ENCODE data around the gene RNGTT.
"Not testable (repeated sequence)": the region's sequence is repeated elsewhere in the genome, so short reads cannot be mapped to it uniquely, and the experiment has no call there.

RNGTT gene

DNA sequence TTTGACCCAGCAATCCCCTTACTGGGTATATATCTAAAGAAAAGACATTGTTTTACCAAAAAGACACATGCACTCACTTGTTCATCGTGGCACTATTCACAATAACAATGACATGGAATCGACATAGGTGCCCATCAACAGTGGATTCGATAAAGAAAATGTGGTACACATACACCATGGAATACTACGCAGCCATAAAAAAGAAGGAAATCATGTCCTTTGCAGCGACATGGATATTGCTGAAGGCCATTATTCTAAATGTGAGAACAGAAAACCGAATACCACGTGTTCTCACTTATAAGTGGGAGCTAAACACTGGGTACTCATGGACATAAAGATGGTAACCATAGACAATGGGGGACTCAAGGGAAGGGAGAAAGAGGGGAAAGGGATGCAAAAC is 222.3 kb downstream of the RNGTT start:
- Mint-ChIP-seq H3K27me3 (ENCODE audit: low read depth) (no peaks in the 10 kb centered on the region), H3K4me1 (ENCODE audit: low read depth) (no peaks in the 10 kb centered on the region), H3K4me3 (no peak overlapping the region), H3K9me3 (peaks cover 8% of the 10 kb centered on the region), H3K36me3 (ENCODE audit: low read depth) (peaks cover 5% of the 10 kb centered on the region), H3K27ac (no peak overlapping the region)

DNA sequence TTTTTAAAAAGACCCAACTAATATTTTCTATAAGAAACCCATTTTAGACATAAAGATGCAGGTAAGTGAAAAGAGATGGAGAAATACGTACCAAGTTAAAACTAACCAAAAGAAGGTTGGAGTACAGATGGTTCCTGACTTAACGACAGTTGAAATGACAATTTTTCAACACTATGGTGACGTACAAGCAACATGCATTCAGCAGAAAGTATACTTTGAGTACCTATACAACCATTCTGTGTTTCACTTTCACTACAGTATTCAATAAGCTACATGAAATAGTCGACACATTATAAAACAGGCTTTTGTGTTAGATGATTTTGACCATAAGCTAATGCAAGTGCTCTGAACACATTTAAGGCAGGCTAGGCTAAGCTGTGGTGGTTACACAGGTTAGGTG is 228.9 kb downstream of the RNGTT start:
- H3K27ac Mint-ChIP-seq: no peak overlapping the region
- H3K4me3 Mint-ChIP-seq: no peak overlapping the region
- H3K4me1 Mint-ChIP-seq (ENCODE audit: low read depth): peaks cover 19% of the 10 kb centered on the region
- no peaks in the 10 kb centered on the region for H3K27me3 Mint-ChIP-seq (ENCODE audit: low read depth)
- peaks cover 32% of the 10 kb centered on the region for H3K36me3 Mint-ChIP-seq (ENCODE audit: low read depth)
- H3K9me3 Mint-ChIP-seq: peaks cover 13% of the 10 kb centered on the region

DNA sequence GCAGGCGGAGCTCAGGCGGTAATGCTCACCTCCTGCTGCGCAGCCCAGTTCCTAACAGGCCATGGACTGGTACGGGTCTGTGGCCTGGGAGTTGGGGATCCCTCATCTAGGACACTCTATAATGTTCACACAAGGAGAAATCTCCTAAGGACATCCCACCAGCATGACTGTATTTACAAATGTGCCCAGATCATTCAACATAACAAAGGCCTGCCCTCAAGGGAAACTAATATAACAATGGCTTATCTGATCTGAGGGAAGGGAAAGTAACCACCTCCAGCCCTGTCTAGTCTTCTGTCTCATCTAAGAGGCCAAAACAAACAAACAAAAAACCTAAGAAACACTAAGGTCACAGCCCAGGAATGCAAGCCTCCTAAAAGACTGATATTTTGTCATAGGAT is 232.8 kb downstream of the RNGTT start:
- Mint-ChIP-seq H3K9me3 (peaks cover 13% of the 10 kb centered on the region), H3K4me1 (ENCODE audit: low read depth) (peaks cover 25% of the 10 kb centered on the region), H3K27me3 (ENCODE audit: low read depth) (no peaks in the 10 kb centered on the region), H3K4me3 (no peak overlapping the region), H3K27ac (no peak overlapping the region), H3K36me3 (ENCODE audit: low read depth) (peaks cover 30% of the 10 kb centered on the region)

DNA sequence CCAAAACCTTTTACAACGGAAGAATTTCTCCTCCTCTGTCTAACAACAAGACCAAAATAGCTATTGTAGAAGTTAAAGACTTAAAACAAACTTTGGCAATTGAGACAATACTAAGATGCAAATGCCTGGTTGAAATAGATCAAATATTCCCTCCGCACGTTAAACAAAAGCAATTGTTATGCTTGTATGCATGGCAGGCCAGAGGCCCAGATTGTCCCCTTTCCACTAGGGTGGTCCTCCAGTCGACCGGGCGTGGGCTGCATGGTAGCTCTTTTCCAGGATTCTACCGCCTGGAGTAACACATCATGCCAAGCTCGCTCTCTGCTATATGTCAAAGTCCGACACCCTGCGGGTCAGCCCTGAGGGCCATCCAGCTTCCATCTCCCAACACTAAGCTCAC is 234.7 kb downstream of the RNGTT start:
- H3K4me3 Mint-ChIP-seq: no peak overlapping the region
- H3K9me3 Mint-ChIP-seq: peaks cover 13% of the 10 kb centered on the region
- H3K27ac Mint-ChIP-seq: no peak overlapping the region
- H3K36me3 Mint-ChIP-seq (ENCODE audit: low read depth): peaks cover 24% of the 10 kb centered on the region
- H3K27me3 Mint-ChIP-seq (ENCODE audit: low read depth): no peaks in the 10 kb centered on the region
- H3K4me1 Mint-ChIP-seq (ENCODE audit: low read depth): peaks cover 35% of the 10 kb centered on the region

DNA sequence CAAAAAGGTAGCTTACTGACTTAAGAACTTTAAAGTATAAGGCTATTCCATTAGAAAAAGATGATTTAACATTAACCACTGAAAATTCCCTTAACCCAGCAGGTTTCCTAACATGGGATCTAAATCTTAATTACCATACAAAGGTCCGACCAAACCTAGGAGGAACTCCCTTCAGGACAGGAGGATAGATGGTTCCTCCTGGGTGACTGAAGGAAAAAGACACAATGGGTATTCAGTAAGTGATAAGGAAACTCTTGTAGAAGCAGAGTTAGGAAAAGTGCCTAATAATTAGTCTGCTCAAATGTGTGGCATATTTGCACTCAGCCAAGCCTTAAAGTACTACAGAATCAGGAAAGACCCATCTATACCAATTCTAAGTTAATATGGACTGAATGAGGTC is 237.0 kb downstream of the RNGTT start:
- not testable (repeated sequence) for H3K27me3 Mint-ChIP-seq (ENCODE audit: low read depth); H3K27ac Mint-ChIP-seq; H3K9me3 Mint-ChIP-seq; H3K4me3 Mint-ChIP-seq
- H3K4me1 Mint-ChIP-seq (ENCODE audit: low read depth): peaks cover 23% of the 10 kb centered on the region
- H3K36me3 Mint-ChIP-seq (ENCODE audit: low read depth): peaks cover 16% of the 10 kb centered on the region

DNA sequence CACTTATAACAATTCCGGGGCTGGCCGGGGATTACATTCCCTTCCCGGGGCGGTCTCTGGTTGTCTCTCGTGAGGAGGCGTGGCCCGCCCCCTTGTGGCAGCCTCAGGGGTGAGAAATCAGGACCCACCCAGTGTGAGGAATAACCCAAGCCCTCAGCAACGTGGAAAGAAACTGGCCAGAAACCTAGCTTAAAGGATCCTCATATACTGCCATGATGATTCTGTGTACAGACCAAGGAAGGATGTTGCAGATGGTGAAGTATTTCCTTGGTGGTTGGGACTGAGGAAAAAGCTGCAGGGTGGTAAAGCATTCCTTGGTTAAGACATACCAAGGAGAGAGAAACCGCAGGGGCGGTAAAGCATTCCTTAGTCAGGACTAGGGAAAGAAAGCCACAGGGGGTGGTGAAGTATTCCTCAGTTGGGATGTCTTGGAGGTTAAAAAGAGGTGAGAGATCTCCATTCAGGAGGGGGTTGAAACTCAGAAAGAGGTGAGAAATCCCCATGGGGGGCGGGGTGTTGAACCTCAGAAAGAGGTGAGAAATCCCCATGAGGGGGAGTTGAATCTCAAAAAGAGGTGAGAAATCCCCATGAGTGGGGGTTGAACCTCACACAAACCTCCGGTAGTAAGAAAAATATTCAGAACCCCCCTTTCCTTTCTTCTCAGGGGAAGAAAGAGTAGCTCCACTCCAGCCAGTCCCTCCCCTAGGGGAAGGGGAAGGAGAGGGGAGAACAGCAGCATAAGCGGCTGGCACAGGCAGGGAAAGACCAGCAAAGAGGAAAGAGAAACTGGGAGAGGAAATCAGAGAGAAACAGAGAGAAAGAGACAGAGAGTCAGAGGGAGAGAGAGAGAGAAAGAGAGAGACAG is 238.1 kb downstream of the RNGTT start:
- peaks cover 3% of the 10 kb centered on the region for H3K9me3 Mint-ChIP-seq
- peak overlapping the region; percentile 43 for H3K4me3 Mint-ChIP-seq
- no peaks in the 10 kb centered on the region for H3K27me3 Mint-ChIP-seq (ENCODE audit: low read depth)
- peak overlapping the region; percentile 33 for H3K27ac Mint-ChIP-seq
- peaks cover 9% of the 10 kb centered on the region for H3K36me3 Mint-ChIP-seq (ENCODE audit: low read depth)
- peaks cover 16% of the 10 kb centered on the region for H3K4me1 Mint-ChIP-seq (ENCODE audit: low read depth)

DNA sequence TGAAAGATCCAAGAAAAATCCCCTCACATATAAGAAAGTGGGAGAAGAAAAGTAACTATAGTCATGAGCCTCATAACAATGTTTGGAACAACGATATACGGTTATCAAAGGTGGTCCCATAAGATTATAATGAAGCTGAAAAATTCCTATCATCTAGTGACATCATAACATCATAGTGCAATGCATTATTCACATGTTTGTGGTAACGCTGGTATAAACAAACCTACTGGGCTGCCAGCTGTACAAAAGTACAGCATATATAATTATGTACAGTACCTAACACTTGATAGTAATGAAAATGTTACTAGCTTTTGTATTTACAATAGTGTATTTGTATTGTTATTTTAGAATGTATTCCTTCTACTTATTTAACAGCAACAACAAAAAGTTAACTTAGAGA is 240.7 kb downstream of the RNGTT start:
- Mint-ChIP-seq H3K4me3 (no peak overlapping the region), H3K4me1 (ENCODE audit: low read depth) (peaks cover 16% of the 10 kb centered on the region), H3K9me3 (peaks cover 3% of the 10 kb centered on the region), H3K36me3 (ENCODE audit: low read depth) (peaks cover 3% of the 10 kb centered on the region), H3K27ac (no peak overlapping the region), H3K27me3 (ENCODE audit: low read depth) (no peaks in the 10 kb centered on the region)

DNA sequence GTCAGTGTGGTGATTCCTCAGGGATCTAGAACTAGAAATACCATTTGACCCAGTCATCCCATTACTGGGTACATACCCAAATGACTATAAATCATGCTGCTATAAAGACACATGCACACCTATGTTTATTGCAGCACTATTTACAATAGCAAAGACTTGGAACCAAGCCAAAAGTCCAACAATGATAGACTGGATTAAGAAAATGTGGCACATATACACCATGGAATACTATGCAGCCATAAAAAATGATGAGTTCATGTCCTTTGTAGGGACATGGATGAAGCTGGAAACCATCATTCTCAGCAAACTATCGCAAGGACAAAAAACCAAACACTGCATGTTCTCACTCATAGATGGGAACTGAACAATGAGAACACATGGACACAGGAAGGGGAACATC is 247.0 kb downstream of the RNGTT start:
- H3K9me3 Mint-ChIP-seq; H3K27me3 Mint-ChIP-seq (ENCODE audit: low read depth); H3K4me3 Mint-ChIP-seq; H3K36me3 Mint-ChIP-seq (ENCODE audit: low read depth); H3K4me1 Mint-ChIP-seq (ENCODE audit: low read depth); H3K27ac Mint-ChIP-seq: not testable (repeated sequence)

DNA sequence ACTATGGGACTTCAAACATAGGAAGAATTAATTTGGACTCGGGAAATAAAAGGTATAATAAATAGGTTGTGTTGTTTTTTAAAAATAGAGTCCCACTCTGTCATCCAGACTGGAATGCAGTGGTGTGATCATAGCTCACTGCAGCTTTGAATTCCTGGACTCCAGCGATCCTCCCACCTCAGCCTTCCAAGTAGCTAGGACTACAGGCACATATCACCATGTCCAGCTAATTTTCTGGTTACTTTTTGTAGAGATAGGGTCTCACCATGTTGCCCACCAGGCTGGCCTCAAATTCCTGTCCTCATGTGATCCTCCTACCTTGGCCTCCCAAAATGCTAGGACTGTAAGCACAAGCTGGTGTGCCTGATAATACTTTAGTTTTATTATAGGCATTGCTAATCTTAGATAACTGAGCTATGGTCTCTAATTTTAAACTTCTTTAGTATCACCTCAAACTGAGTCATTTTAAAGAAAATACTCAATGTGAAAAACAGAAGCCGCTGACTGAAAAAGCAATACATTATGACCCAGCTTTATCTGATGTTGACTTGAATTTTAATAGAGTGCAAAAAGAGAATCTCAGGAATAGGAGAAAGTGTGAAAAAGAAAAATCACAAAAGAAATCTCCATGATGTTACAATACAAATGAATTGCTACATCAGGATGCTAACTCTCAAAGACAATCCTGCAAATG is 251.0 kb downstream of the RNGTT start:
- Mint-ChIP-seq H3K4me1 (ENCODE audit: low read depth) (peaks cover 2% of the 10 kb centered on the region), H3K27me3 (ENCODE audit: low read depth) (no peaks in the 10 kb centered on the region), H3K36me3 (ENCODE audit: low read depth) (peaks cover 5% of the 10 kb centered on the region), H3K27ac (no peak overlapping the region), H3K9me3 (peaks cover 5% of the 10 kb centered on the region), H3K4me3 (no peak overlapping the region)

DNA sequence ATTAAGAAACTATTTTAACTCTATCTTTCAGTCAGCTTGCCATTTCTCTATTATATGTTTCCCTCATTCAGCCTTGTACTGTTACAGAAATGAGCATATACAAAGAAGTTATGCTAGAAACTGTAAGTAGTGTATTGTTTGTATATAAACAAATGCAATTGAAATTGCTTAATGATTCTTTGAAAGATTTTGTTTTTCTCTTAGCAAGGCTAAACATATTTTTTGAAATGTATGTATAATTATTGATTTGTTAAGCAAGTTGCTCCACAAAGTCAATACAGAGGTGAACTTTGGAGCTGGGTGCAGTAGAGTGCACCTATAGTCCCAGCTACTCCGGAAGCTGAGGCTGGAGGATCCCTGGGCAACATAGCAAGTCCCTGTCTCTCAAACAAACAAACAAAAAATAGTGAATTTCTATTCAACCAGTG is 253.6 kb downstream of the RNGTT start:
- Mint-ChIP-seq H3K4me1 (ENCODE audit: low read depth) (peaks cover 1% of the 10 kb centered on the region), H3K4me3 (no peak overlapping the region), H3K9me3 (peaks cover 5% of the 10 kb centered on the region), H3K27ac (no peak overlapping the region), H3K36me3 (ENCODE audit: low read depth) (no peaks in the 10 kb centered on the region), H3K27me3 (ENCODE audit: low read depth) (no peaks in the 10 kb centered on the region)

DNA sequence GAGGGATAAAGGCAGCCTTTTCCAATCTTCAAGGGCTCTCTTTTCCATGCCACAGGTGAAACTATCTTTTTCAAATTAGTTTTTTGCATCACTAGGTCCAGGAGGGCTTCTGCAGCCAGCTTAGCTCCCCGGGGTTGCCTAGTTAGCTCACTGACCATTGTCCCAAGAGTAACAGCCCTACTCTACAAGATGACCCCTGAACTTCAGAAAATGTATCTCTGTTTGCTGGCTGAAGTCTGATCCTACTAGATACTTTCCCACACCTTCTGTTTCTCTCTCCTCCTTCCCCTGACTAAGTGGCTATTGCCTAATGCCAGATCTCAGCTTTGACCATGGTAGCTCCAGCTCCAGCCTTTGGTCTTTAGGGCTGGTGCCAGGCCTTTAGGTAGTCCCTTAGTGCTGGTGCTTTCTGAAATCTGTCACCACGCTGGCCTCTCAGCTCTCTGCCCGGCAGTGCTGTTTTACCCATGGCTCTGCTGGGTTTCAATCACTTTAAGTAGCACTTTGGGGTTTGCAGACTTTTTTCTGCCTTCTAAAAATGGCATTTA is 255.1 kb downstream of the RNGTT start:
- no peak overlapping the region for H3K27ac Mint-ChIP-seq
- H3K36me3 Mint-ChIP-seq (ENCODE audit: low read depth): peaks cover 1% of the 10 kb centered on the region
- H3K27me3 Mint-ChIP-seq (ENCODE audit: low read depth): no peaks in the 10 kb centered on the region
- no peak overlapping the region for H3K4me3 Mint-ChIP-seq
- H3K9me3 Mint-ChIP-seq: peaks cover under 1% of the 10 kb centered on the region
- peaks cover 1% of the 10 kb centered on the region for H3K4me1 Mint-ChIP-seq (ENCODE audit: low read depth)

DNA sequence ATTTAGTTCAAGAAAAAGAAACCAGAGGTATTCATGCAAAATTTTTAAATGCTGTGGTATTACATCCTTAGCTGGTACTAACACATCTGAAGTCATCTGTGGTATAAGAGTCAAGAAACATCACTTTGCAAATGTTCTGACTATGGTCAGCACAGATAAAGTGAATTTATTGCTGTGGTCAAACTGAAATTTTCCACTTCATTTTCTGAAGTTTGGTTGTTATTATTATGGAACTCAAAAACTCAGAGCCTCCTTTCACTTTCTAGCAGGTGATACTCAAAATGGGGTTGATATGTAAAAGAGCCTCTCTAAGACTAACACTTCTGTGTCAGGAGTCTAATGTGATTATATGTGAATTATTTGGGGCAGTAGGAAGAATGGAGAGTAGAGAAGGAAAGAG is 257.8 kb downstream of the RNGTT start:
- Mint-ChIP-seq H3K27me3 (ENCODE audit: low read depth) (no peaks in the 10 kb centered on the region), H3K36me3 (ENCODE audit: low read depth) (peaks cover 1% of the 10 kb centered on the region), H3K4me3 (no peak overlapping the region), H3K9me3 (peaks cover 3% of the 10 kb centered on the region), H3K4me1 (ENCODE audit: low read depth) (peaks cover 1% of the 10 kb centered on the region), H3K27ac (no peak overlapping the region)

DNA sequence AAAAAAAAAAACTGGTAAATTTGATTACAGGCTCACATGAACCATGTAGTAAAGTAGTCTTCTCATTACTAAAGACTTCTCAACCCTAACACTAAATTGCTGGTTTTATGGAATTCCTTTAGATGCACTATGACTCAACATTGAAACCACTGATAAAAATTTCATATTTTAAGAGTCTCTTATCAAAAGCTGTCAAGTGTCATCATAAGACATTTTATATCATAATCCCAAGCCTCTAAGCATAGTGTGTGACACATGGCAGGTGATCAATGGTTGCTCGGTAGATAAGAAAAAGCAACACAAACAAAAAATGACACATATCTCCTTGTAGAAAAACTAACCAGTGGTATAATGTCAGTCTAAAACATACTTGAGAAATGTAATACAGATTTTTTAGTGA is 258.4 kb downstream of the RNGTT start:
- Mint-ChIP-seq H3K27me3 (ENCODE audit: low read depth) (no peaks in the 10 kb centered on the region), H3K27ac (no peak overlapping the region), H3K4me3 (no peak overlapping the region), H3K4me1 (ENCODE audit: low read depth) (peaks cover 4% of the 10 kb centered on the region), H3K9me3 (peaks cover 3% of the 10 kb centered on the region), H3K36me3 (ENCODE audit: low read depth) (peaks cover 1% of the 10 kb centered on the region)

DNA sequence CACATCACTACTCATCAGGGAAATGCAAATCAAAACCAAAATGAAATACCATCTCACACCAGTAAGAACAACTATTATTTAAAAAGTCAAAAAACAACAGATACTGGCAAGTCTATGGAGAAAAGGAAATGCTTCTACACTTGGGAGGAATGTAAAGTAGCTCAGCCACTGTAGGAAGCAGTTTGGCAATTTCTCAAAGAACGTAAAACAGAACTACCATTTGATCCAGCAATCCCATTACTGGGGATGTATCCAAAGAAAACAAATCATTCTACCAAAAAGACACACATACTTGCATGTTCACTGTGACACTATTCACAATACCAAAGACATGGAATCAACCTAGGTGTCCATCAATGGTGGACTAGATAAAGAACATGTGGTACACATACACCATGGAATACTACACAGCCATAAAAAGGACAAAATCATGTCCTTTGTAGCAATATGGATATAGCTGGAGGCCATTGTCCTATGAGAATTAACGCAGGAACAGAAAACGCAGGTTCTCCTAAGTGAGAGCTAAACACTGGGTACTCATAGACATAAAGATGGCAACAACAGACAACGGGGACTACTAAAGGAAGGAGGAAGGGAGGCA is 260.4 kb downstream of the RNGTT start:
- Mint-ChIP-seq H3K27me3 (ENCODE audit: low read depth) (no peaks in the 10 kb centered on the region), H3K27ac (no peak overlapping the region), H3K4me3 (no peak overlapping the region), H3K9me3 (peaks cover 3% of the 10 kb centered on the region), H3K36me3 (ENCODE audit: low read depth) (peaks cover 1% of the 10 kb centered on the region), H3K4me1 (ENCODE audit: low read depth) (peaks cover 4% of the 10 kb centered on the region)

DNA sequence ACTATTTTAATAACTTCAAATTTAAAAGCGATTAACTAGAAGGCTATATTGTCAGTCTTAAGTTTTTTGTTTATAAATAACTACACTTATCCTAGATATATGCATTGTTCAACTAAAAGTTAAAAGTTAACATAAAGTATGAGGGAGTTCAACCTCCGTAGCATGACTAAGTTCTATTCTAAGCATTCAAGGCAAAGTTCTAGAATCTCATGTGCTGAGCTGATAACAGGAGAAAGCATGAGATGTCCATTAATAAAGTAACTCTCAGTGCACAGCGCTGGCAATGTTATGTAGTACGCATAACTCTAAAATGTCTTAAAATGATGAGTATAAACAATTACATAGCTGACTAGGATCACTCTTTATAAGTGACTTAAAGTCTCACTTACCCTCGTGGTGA is 264.8 kb downstream of the RNGTT start:
- peaks cover 4% of the 10 kb centered on the region for H3K36me3 Mint-ChIP-seq (ENCODE audit: low read depth)
- no peaks in the 10 kb centered on the region for H3K27me3 Mint-ChIP-seq (ENCODE audit: low read depth)
- peaks cover 16% of the 10 kb centered on the region for H3K9me3 Mint-ChIP-seq
- no peak overlapping the region for H3K27ac Mint-ChIP-seq
- H3K4me3 Mint-ChIP-seq: no peak overlapping the region
- peaks cover 3% of the 10 kb centered on the region for H3K4me1 Mint-ChIP-seq (ENCODE audit: low read depth)

All from T-helper 1 cell treated with Interleukin-12 subunit alpha and Interleukin-12 subunit beta and Interleukin-4 antibody, amounts not matched to agents 30 μg/mL and 1 μg/mL, for 36 hours (primary cell).